HepG2 (cell line): ENCODE measurements around the gene CTNNA3. TPM values are rescaled to one million over a fixed set of nuclear protein-coding genes. Genes with fewer than 3 reads are reported as not detected.

Experiments
- ATAC-seq: fragments of 200-7000 bp; cut with Tn5 transposase; 3 replicates; pipeline ENCODE4 v1.9.1; 2020; ENCODE audit warnings: mild to moderate bottlenecking, moderate library complexity
- BruUV-seq: library from RNA; stranded (reverse); fragments of 400-500 nt; replicated peaks from 2 replicates; lab custom pipeline; 2021; lab: Mats Ljungman, UMichigan
- CTCF ChIA-PET: fragments of 300-600 bp; formaldehyde crosslinking; extraction: SDS; loops from one replicate; lab custom pipeline; 2021; ENCODE audit warnings: low total read pairs, inconsistent platforms, low intra/inter-chr PET ratio; lab: Yijun Ruan, JAX
- POLR2A ChIA-PET: fragments of 350-600 bp; sonication (Branson Sonifier 250); formaldehyde crosslinking; loops from one replicate; lab custom pipeline; 2020; ENCODE audit warnings: antibody characterized with exemption, inconsistent platforms; lab: Yijun Ruan, JAX
- DNase-seq: peaks from one replicate; pipeline ENCODE4 v3.0.0-alpha.2; 2015; ENCODE audit warnings: low spot score
- FAIRE-seq: peaks from 3 replicates; lab custom pipeline; 2011; peaks lifted over from hg19 to GRCh38; lab: Jason Lieb, UNC
- H2AFZ ChIP-seq: one replicate; pipeline ENCODE4 v1.6.1; 2011; ENCODE audit warnings: low read length, inconsistent platforms
- H3K27ac ChIP-seq: fragments of 300-600 bp; 3 replicates; pipeline ENCODE4 v1.8.0; 2011; ENCODE audit warnings: mixed run types, mild to moderate bottlenecking, mixed read lengths, low read length, inconsistent platforms; ENCODE audit not compliant: insufficient read depth; ENCODE audit errors: extremely low read length
- H3K27me3 ChIP-seq, 2 experiments: fragments of 200-600 bp in 1 of 2; 2 replicates in 1 of 2; 3 replicates in 1 of 2; pipeline versions ENCODE4 v1.6.0 to v1.8.0; 2011; ENCODE audit warnings: low read length in 2 of 2, mild to moderate bottlenecking in 2 of 2, moderate library complexity in 2 of 2, inconsistent platforms in 1 of 2; ENCODE audit not compliant: insufficient read depth in 2 of 2, control insufficient read depth in 1 of 2
- H3K36me3 ChIP-seq, 2 experiments: fragments of 200-600 bp in 1 of 2; replicated peaks in 1 of 2; 2 replicates in 1 of 2; 3 replicates in 1 of 2; pipeline versions ENCODE4 v1.5.1 to v1.8.0; 2011; ENCODE audit warnings: low read length in 2 of 2, inconsistent platforms in 1 of 2; ENCODE audit not compliant: insufficient read depth in 2 of 2, control insufficient read depth in 1 of 2
- H3K4me1 ChIP-seq: 2 replicates; pipeline ENCODE4 v1.5.1; 2012; ENCODE audit warnings: low read length, inconsistent platforms; ENCODE audit not compliant: insufficient read depth
- H3K4me2 ChIP-seq: 2 replicates; pipeline ENCODE4 v1.6.0; 2011; ENCODE audit warnings: low read depth, low read length, inconsistent platforms
- H3K4me3 ChIP-seq, 3 experiments: fragments of 200-600 bp in 1 of 3; sonication (generic), shearing (Covaris generic) in 1 of 3; replicated peaks in 1 of 3; 2 replicates each; pipeline ENCODE4 v1.5.1; 2011 to 2016; ENCODE audit warnings: low read length in 3 of 3, inconsistent platforms in 2 of 3, low read depth in 2 of 3, mild to moderate bottlenecking in 2 of 3, control low read depth in 1 of 3, mixed read lengths in 1 of 3; ENCODE audit not compliant: insufficient read depth in 1 of 3
- H3K79me2 ChIP-seq: one replicate; pipeline ENCODE4 v1.6.1; 2011; ENCODE audit warnings: low read length, inconsistent platforms; ENCODE audit not compliant: insufficient read depth
- H3K9ac ChIP-seq: 2 replicates; pipeline ENCODE4 v1.6.0; 2011; ENCODE audit warnings: mild to moderate bottlenecking, low read depth, low read length, inconsistent platforms; ENCODE audit not compliant: insufficient read depth
- H3K9me3 ChIP-seq: 2 replicates; pipeline ENCODE4 v1.5.1; 2012; ENCODE audit warnings: mild to moderate bottlenecking, low read length
- H4K20me1 ChIP-seq: 2 replicates; pipeline ENCODE4 v1.6.0; 2011; ENCODE audit warnings: inconsistent platforms, mild to moderate bottlenecking, low read length, moderate library complexity; ENCODE audit not compliant: insufficient read depth
- ASH2L ChIP-seq: fragments of 300-600, 200-600 bp; sonication (generic); IDR thresholded peaks from 2 replicates; pipeline ENCODE4 v1.7.0; 2017; ENCODE audit warnings: low read depth, mild to moderate bottlenecking, moderate library complexity, mixed read lengths, low read length; ENCODE audit not compliant: insufficient read length
- DBP ChIP-seq: sonication (generic); formaldehyde crosslinking; IDR thresholded peaks from 2 replicates; pipeline ENCODE4 v1.4.0; 2020; ENCODE audit warnings: missing genetic modification reagents; ENCODE audit errors: not compliant biosample characterization
- ELF3 ChIP-seq: IDR thresholded peaks from 2 replicates; pipeline ENCODE4 v1.6.1; 2016; ENCODE audit warnings: missing genetic modification reagents, missing compliant biosample characterization
- HOXA3 ChIP-seq: sonication (generic); formaldehyde crosslinking; IDR thresholded peaks from 2 replicates; pipeline ENCODE4 v1.5.0; 2020; ENCODE audit warnings: missing genetic modification reagents
- KLF15 ChIP-seq: sonication (generic); formaldehyde crosslinking; IDR thresholded peaks from 2 replicates; pipeline ENCODE4 v1.8.1; 2023; ENCODE audit warnings: borderline replicate concordance, mild to moderate bottlenecking, inconsistent platforms, missing genetic modification reagents, mixed read lengths
- POLR2A ChIP-seq, 2 experiments: IDR thresholded peaks; 2 replicates each; pipeline ENCODE4 v1.6.1; 2011; ENCODE audit warnings: low read depth in 2 of 2, low read length in 2 of 2, mild to moderate bottlenecking in 1 of 2, moderate library complexity in 1 of 2; ENCODE audit not compliant: insufficient read depth in 1 of 2
- SIX4 ChIP-seq: sonication (generic); formaldehyde crosslinking; IDR thresholded peaks from 2 replicates; pipeline ENCODE4 v1.4.0; 2020; ENCODE audit warnings: missing genetic modification reagents
- ZBTB7A ChIP-seq: sonication (generic); formaldehyde crosslinking; IDR thresholded peaks from 2 replicates; pipeline ENCODE4 v1.8.0; 2022; ENCODE audit warnings: mild to moderate bottlenecking, missing genetic modification reagents
- ZNF281 ChIP-seq: sonication (generic); formaldehyde crosslinking; IDR thresholded peaks from 2 replicates; pipeline ENCODE4 v1.4.0; 2020; ENCODE audit warnings: missing genetic modification reagents, borderline replicate concordance
- ZNF3 ChIP-seq: IDR thresholded peaks from 2 replicates; pipeline ENCODE4 v1.7.0; 2017; ENCODE audit warnings: inconsistent platforms
- ZNF644 ChIP-seq: IDR thresholded peaks from 2 replicates; pipeline ENCODE4 v1.6.1; 2016; ENCODE audit warnings: low read depth
- ZNF646 ChIP-seq: sonication (generic); formaldehyde crosslinking; IDR thresholded peaks from 2 replicates; pipeline ENCODE4 v1.9.0; 2021; ENCODE audit warnings: mild to moderate bottlenecking, missing genetic modification reagents
- ZNF770 ChIP-seq: sonication (generic); formaldehyde crosslinking; IDR thresholded peaks from 2 replicates; pipeline ENCODE4 v1.5.0; 2020; ENCODE audit warnings: mild to moderate bottlenecking, missing genetic modification reagents
- WGBS: methylation state at CpG from one replicate; pipeline ENCODE4 v1.1.6; 2017; ENCODE audit warnings: low lambda C conversion rate; 5-methylcytosine and 5-hydroxymethylcytosine counted together
- in situ Hi-C: cut with HindIII; loops from 2 replicates; pipeline ENCODE4 v1.10.0; 2017; ENCODE audit warnings: low pct_unique_long_range_greater_than_20kb; ENCODE audit not compliant: extremely low pct_ligation_motif_present
- intact Hi-C: fragments of 100-400 bp; cut with micrococcal nuclease; formaldehyde crosslinking; loops from one replicate; pipeline ENCODE4 v1.10.0; 2022; ENCODE audit not compliant: unreplicated experiment
- polyA plus RNA-seq, 8 experiments: library from polyadenylated mRNA; depleted of rRNA in 3 of 8; stranded (reverse) in 7 of 8; unstranded in 1 of 8; fragments of >200 nt; fragmentation: Illumina TruSeq in 4 of 8; extraction: Trizol in 4 of 8; gene quantifications; 2 replicates each; pipeline versions ENCODE4 v1.2.1 to v1.2.3, GENCODE V29; 2011 to 2016; ENCODE audit warnings: low read depth in 4 of 8, missing spikeins in 1 of 8, mixed read lengths in 1 of 8; ENCODE audit not compliant: insufficient read depth in 1 of 8
- total RNA-seq, 5 experiments: library from RNA; depleted of rRNA; stranded (reverse); fragments of >200 nt; fragmentation: Illumina TruSeq; extraction: Trizol; gene quantifications; 2 replicates each; pipeline ENCODE4 v1.2.3, GENCODE V29; 2016; ENCODE audit warnings: low read depth in 1 of 5
- TF ChIP-seq, protein P1 (sequence below): IDR thresholded peaks from 2 replicates; pipeline ENCODE4 v1.6.1; 2012; ENCODE audit warnings: inconsistent platforms

The CTNNA3 gene
- total and polyA plus RNA-seq, 2 of the 13 experiments (the other 11 are each of a cell fraction or from before 2014, with no cell fraction given): not detected

DNA sequence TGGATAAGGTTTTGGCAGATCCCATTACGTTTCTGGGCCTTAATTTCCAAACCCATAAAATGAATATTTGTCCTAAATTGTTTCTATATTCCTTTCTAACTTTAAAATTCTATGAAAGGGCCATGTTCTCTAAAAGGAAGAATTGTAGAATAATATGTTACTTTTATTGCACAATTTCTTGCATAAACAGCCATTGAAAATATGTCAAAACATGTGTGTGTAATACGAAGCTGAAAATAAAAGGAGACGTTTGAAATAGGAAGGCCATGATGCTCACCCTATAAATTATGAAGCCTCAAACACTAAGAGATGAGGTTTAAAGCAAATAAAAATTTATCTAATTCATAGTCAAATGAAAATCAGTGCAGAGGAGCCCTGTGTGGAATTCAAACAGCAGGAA, 915.2 kb downstream of the CTNNA3 start:
- DNase-seq: no peak
- Histone ChIP-seq H3K9me3 (no peaks in the 10 kb centered on the region), H3K9ac (no peak overlapping the region), H3K4me3 (no peak overlapping the region), H3K4me2 (no peak overlapping the region), H3K27ac (no peak overlapping the region), H2AFZ (no peak overlapping the region), H3K79me2 (no peaks in the 10 kb centered on the region), H3K27me3 (no peaks in the 10 kb centered on the region), H4K20me1 (no peaks in the 10 kb centered on the region), H3K4me1 (no peaks in the 10 kb centered on the region), H3K36me3 (no peaks in the 10 kb centered on the region)
- BruUV-seq: no TSS peak
- ATAC-seq: no peak
- WGBS: 3% methylated on average over 3 of the region's 3 CpGs
- in situ Hi-C loops (no loop called here), intact Hi-C loops (no loop called here)
- no peak for FAIRE-seq
- CTCF ChIA-PET: no interaction called here
- POLR2A ChIA-PET: no interaction called here
- TF ChIP-seq ZNF770 (CRISPR knock-in tag) (no peak), SIX4 (CRISPR knock-in tag) (no peak), ZNF644 (CRISPR knock-in tag) (no peak), ZNF3 (CRISPR knock-in tag) (no peak), HOXA3 (CRISPR knock-in tag) (no peak), ZBTB7A (CRISPR knock-in tag) (no peak), ELF3 (CRISPR knock-in tag) (no peak), POLR2A (IDR thresholded peaks at IDR 0.05; ENCODE audit: insufficient read depth in 1 of 2, low read depth in 2 of 2, low read length in 2 of 2) (no peak), ZNF281 (CRISPR knock-in tag) (no peak), KLF15 (CRISPR knock-in tag) (no peak), ASH2L (no peak), ZNF646 (no peak), DBP (CRISPR knock-in tag) (no peak)
- TF ChIP-seq, protein P1, sequence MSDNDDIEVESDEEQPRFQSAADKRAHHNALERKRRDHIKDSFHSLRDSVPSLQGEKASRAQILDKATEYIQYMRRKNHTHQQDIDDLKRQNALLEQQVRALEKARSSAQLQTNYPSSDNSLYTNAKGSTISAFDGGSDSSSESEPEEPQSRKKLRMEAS: no peak
